K562 treated with DMSO at 1 percent for 12 hours (cell line): Measurements from ENCODE around the gene NPC2. TPM values are rescaled to one million over a fixed set of nuclear protein-coding genes. Genes with fewer than 3 reads are reported as not detected.

ENCODE experiments used
- total RNA-seq: library from RNA; unstranded; fragments of 300-600 nt; gene quantifications from 2 replicates; pipeline ENCODE4 v1.2.3, GENCODE V29; 2022; ENCODE audit not compliant: insufficient read depth

Gene NPC2
- 184 and 209 TPM in 2 replicates for total RNA-seq

DNA sequence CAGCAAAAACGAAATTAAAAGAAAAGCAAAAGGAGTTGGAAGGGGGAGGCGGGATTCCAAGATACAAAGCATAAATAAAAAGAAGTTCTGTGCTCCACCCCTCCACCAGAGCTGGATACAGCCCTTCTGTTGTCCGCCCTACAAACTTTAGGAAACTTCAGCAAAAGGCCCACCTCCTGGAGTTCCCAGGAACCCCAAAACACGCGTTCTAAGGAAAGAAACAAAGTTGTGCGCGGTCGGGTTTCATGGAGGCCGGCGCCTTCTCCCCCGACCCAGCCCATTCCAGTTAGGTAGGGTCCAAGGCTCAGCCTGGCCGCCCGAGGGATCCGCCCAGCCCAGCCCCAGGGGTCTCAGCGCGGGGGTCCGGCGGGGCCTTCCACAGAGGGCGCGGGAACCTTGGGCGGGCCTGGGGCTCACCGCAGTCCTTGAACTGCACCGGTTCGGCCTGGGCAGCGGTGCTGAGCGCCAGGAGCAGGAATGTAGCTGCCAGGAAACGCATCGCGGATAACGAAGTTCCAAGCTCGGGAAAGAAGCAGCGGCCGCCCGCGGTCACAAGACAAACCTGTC, at the start of gene NPC2:
NPC2 (minus strand) TSS at position 530 of the 567 bp plus-strand sequence; CDS start at position 499, 31 bp downstream.

DNA sequence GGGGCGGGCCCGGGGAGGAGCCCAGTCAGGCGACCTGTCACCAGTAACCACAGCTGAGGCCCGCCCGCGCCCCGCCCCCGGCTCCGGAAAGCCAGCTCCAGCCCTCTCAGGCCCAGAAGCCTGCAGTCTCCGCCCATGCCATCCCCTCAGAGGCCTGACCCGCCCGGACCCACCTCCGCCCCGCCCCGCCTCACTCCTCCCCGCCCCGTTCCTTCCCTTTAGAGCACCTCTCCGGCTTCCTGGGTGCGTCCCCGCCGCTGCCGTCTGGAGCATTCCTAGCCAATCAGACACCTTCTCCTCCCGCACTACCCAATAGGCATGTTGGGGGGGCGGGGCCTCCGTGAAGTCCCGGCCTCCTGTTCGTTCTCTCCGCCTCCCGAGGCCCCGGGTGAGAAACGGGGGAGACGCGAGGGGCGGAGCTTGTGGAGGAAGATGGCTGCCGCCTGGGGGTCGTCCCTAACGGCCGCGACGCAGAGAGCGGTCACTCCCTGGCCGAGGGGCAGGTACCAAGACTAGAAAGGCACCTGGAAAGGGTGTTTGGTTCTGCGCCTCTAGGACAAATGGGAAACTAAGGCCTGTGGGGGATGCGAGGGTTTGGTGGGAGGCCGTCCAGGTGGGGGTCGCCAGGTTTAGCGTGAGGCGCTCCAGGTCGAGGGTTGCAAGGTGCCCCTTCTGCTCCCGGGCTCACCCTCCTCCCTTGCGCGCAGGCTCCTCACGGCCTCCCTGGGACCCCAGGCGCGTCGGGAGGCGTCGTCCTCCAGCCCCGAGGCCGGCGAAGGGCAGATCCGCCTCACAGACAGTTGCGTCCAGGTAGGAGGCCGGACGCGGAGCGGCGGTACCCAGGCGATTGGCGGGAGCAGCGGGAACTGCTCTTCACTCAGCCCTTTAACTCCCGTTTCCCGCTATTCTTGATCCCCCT, 497 bp upstream of the NPC2 start, which contains the start of gene ISCA2:
ISCA2 (plus strand) TSS at position 423 of the 919 bp plus-strand sequence; CDS start at position 433, 10 bp downstream.

Other genes starting within 250 kb of the NPC2 start
- gene ABCD4, start 190.4 kb downstream of the NPC2 start, total RNA-seq, result 21.3 and 27.7 TPM in 2 replicates
- not detected in 2 replicates for gene VRTN, start 144.8 kb downstream of the NPC2 start, total RNA-seq
- gene SYNDIG1L, start 67.1 kb downstream of the NPC2 start, total RNA-seq, result not detected in 2 replicates
- gene ISCA2, start 460 bp upstream of the NPC2 start, total RNA-seq, result 10.5 and 13.8 TPM in 2 replicates
- 0.11 and 2.3 TPM in 2 replicates for gene LTBP2, start 118.9 kb upstream of the NPC2 start, total RNA-seq
- gene AREL1, start 219.8 kb upstream of the NPC2 start, total RNA-seq, result 4.4 and 15.5 TPM in 2 replicates
- gene FCF1, start 219.8 kb upstream of the NPC2 start, total RNA-seq, result 11.6 and 34.2 TPM in 2 replicates